DMS79 (cell line): ENCODE results near the gene ASB7.
A peak's percentile ranks its signal among the peaks of the same experiment; 100 is the strongest.
"Not testable (repeated sequence)": the region's sequence is repeated elsewhere in the genome, so short reads cannot be mapped to it uniquely, and the experiment has no call there.

ENCODE experiments used
- DNase-seq: peaks from one replicate; lab custom pipeline; 2025; lab: John Stamatoyannopoulos, UW

Gene ASB7

GRCh38 chr15:100651253-100651652 lies 48.9 kb downstream of the ASB7 start:
- no peak for DNase-seq

- no peak for DNase-seq
Measured at GRCh38 chr15:100652116-100652515, 49.7 kb downstream of the ASB7 start.

DNA sequence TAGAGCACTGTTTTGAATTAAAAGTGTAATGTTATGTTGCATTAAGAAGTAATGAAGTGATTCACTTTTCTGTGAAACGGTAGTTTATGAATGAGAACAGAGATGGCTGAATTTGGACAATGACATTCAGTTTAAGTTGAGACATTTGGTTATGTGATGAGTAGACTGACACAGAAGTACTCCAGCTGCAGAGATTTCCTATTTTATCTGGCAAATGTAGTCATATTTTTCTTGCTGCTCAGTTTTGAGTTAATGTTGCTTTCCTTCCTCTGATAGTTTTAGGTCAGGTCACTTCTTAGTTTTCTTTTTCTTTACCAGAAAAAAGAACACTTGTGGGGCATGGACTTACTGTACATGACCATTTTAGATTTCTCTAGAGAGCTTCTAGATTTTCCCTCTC lies 51.2 kb downstream of the ASB7 start:
- DNase-seq: no peak

DNA sequence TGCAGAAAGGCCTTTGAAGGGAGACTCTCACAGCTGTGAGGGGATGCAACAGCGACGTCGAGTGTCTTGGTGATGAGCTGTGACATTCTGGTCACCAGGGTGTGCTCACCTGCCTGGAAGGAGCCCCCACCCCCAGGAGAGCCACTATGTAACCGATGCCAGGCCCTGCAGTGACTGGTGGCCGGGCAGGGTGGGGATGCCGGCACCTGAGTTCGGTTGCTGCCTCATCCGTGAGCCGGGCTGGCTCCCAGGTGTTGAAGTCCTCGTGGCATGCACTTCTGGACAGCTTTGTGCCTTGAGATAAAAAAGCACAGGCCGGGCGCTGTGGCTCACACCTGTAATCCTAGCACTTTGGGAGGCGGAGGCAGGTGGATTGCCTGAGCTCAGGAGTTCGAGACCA lies 56.5 kb downstream of the ASB7 start:
- no peak for DNase-seq

DNA sequence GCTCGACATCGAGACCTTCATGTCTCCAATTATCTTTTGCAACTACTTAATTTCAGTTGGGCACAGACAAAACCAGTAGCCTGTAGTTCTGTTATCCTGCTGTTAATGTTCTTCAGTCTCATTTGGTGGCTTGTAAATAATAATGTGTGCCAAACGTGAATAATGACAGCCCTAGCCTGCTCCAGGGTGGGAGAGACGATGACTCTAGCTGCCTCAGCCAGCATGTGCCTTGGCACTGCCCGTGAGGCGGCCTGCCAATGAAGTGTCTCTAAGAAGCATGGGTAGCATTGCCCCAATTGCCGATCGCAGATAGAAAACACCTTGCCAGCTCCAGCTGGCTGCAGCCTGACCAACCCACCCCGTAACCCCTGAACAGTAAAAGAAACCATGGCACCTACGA lies 58.8 kb downstream of the ASB7 start:
- DNase-seq: no peak

GRCh38 chr15:100663086-100663914 lies 60.9 kb downstream of the ASB7 start:
- no peak for DNase-seq

DNA sequence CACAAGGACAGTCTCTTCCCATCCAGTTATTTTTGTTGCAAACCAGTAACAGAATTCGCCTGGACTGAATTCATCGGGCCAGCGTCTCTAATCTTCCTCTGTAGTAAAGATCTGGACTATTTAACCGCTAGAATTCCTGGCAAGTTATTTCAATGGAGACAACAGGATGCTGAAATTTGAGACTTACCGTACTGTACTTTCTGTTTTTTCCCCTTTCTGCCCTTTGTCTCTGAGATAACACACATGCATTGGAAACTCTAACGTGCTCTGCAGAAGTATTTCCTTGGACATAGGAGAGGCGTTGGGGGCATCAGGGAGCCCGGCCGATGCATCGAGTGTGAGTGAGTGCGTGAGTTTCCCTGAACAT lies 61.5 kb downstream of the ASB7 start:
- DNase-seq: no peak

DNA sequence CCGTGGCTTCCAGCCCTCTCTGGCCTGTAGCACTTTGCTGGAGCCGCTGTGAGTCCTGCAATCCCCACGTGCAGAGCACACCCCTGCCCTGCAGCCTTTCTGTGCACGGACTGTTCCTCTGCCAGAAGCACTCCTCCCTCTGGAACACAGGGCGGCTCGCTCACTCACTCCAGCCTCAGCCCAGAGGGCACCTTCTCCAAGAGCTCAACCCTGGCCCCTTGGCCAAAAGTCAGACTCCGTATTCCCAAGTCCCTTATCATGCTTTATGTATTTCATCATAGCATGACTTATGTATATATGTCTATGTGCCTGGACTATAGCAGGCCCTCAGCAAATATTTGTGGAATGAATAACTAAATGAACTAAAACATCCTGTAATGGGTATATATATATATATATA lies 63.2 kb downstream of the ASB7 start:
- DNase-seq: no peak

DNA sequence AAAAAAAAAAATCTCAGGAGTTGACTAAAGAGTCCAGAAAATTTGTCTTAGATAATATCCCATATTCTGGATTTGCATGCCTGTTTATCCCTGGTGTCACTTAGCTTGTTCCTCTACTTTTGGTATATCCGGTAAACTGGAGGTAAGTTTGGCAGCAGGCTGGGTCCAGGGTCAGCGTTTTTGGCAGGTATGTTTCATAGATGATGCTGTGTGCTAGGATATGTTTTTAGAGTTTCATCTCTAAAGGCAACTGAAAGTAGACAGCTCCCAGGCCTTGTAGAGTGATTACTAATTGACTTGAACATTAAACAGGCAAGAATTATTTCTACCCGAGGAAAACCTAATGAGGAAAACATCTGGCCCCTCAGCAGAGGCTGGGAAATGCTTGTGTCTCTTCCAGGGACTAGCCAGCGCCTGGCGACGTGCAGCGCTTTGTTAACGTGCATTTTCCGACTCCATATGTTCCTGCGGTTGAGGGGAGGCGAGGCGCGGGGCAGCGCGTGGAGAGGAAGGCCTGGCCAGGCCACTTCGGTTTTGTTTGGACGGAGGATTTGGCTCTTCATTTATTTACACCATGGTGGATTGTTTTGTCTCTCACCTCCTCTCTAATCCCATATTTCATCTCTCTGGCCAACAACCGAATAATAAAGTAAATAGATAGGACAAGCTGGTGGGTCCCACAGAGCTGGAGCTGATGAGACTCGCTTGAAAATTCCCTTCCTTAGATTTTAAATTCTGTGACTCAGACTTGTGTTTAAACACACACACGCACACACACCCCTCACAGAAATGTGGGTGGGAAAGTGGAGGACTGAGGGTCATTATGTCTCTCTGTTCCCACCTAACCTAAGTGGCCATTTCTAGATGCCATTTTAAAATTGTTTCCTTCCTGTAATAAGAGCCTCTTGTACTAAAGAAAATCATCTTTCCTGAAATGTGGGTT lies 65.3 kb downstream of the ASB7 start:
- no peak for DNase-seq

DNA sequence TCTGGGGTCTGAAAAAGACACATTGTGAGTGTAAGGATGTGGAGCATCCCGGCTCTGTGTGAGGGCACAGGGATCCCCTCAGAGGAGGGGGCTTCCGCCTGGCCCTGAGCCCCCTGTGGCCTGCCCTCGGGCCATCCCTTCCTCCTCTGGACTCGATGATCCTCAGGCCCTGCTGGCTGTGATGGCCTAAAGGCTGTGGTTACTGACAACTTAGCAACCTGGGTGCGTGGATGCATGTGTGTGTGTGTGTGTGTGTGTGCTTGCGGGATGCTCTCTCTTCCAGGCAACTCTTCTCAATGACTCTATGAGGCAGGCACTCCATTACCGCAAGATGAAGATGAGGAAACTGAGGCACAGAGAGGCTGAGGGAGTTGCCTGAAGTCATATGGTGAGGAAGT lies 66.0 kb downstream of the ASB7 start:
- DNase-seq: no peak

GRCh38 chr15:100669260-100669659 lies 66.9 kb downstream of the ASB7 start:
- no peak for DNase-seq

GRCh38 chr15:100670505-100671021 lies 68.2 kb downstream of the ASB7 start:
- peak; percentile 40 for DNase-seq

DNA sequence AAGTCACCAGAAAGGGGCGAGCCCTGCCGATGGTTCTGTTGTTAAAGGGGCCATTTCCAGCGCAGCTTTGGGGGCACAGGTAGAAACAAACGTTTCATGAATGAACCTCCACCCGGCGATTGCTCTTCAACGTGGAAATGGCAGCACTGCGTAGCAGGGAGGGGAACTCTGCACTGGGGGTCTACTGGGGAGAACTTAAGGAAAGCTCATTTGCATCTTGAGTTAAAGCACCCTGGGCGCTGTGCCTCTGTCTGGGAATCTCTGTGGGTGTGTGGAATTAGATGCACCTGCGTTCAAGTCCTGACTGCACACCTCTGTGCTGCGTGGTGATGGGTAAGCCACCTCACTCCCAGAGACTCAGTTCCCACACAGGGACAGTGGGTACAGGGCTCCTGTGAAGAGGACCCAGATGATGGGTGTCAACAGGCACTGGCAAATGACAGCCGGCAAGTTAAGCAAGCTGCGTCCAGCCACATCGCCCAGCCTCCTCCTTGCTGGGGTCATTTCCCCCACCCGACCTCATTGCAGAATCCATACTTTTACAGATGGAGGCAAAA lies 68.8 kb downstream of the ASB7 start:
- no peak for DNase-seq

DNA sequence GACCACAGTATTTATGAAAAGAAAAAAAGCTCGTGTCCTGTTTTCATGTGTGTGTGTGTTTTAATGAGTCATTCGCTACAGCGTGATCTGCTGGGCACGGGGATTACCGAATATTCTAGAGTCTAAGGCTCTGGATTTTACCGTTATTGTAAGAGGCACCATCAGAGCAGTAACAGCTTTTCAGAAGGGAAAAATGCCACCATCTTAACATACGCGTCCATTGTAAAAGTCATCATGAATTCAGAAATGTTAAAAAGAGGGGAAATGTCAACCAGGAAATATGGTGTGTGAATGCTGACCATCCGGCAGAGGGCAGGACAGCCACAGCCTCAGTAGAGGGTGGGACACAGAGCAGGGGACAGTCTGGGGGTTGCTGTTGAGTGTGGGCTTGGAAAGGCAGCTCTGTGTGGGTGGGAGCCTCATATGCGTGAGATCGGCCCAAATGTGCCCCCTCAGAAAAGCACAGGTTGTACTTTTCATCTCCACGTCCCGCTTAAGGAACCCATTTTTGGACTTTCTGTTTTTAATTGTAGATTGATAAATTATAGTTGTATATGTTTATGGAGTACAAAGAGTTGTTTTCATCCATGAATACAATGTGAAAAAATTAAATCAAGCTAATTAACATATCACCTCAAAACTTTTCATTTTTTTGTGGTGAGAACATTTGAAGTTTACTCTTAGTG lies 69.6 kb downstream of the ASB7 start:
- DNase-seq: no peak

DNA sequence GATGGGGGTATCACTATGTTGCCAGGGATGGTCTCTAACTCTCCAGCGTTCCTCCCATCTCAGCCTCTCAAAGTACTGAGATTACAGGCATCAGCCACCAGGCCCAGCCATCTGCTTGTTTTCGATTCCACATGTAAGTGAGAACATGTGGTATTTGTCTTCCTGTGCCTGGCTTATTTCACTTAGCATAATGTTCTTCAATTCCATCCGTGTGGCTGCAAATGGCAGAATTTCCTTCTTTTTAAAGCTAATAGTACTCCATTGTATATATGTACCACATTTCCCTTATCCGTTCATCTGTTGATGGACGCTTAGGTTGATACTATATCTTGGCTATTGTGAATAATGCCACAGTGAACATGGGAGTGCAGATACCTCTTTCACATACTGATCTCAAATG lies 70.6 kb downstream of the ASB7 start:
- DNase-seq: no peak

DNA sequence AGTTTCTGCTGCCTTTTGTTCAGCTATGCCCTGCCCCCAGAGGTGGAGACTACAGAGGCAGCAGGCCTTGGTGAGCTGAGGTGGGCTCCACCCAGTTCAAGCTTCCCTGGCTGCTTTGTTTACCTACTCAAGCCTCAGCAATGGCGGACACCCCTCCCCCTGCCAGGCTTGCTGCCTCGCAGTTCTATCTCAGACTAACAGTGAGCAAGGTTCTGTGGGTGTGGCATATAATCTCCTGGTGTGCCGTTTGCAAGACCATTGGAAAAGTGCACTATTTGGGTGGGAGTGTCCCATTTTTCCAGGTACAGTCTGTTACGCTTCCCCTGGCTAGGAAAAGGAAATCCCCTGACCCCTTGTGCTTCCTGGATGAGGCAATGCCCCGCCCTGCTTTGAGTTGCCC lies 76.8 kb downstream of the ASB7 start:
- DNase-seq: not testable (repeated sequence)

DNA sequence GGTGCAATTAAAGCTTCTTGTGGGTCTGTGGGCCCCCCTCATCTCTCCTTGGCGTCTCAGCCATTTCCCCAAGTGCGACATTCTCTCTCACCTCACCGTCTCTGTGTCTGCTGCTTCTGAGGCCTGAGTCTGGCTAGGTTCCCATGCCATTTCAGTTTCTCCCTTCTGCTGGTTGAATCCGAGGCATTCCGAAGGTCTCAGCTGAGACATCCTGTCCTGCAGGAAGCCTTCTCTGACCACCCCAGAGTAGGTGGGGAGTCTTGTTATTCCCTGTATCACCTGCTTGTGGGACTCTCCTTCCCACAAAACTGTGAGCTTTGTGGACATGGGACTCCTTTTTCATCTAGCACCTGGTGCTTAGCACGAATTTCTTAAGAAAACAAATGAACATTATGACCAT lies 78.3 kb downstream of the ASB7 start:
- DNase-seq: no peak

GRCh38 chr15:100681335-100681746 lies 79.0 kb downstream of the ASB7 start:
- no peak for DNase-seq

GRCh38 chr15:100682468-100682867 lies 80.1 kb downstream of the ASB7 start:
- no peak for DNase-seq

DNA sequence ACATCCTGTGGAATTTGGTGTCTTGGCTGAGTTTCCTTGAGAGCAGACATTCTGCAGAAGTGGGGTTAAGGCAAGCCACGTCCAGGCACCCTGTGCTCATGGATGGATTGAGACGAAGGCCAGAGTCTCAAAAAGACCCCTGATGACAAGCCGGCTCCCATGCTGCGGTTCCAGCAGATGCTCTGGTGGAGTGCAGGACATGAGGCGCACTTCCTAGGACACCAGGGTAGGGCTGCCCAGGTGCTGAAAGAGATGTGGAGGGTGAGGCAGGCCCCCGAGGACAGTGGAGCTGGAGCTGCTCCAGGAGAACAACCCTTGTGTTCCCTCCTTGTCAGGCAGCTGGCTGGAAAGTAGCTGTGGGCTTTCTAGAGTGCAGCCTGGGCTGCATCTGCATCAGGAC lies 81.0 kb downstream of the ASB7 start:
- DNase-seq: no peak

DNA sequence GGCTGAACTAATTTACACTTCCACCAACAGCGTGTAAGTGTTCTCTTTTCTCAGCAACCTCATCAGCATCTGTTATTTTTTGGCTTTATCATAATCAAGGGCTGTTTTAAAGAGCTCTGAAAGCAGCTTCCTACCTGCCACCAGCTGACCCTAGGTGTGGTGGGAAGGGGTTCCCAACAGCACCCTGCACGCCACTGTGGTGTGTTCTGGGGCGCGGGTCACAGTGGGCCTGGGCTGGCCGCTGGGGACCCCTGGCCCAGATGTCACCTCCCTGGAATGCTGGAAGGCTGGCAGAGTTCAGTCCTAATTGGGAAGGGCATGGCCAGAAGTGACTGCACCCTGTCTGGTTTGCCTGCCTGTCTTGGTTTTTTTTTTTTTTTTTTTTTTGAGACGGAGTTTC lies 82.2 kb downstream of the ASB7 start:
- DNase-seq: no peak
